BE2C (cell line): ENCODE results near the gene ASIP.
A peak's percentile ranks its signal among the peaks of the same experiment; 100 is the strongest.

Experiments used
- DNase-seq: peaks from one replicate; pipeline ENCODE4 v3.0.0-alpha.2; 2020
- H3K27me3 ChIP-seq: fragments of 250-450 bp; sonication (Bioruptor Pico); 2 replicates; pipeline ENCODE4 v1.5.1; 2020; ENCODE audit warnings: mild to moderate bottlenecking
- H3K36me3 ChIP-seq: fragments of 250-450 bp; sonication (Bioruptor Pico); 2 replicates; pipeline ENCODE4 v1.5.1; 2020; ENCODE audit warnings: mild to moderate bottlenecking
- H3K4me1 ChIP-seq: fragments of 250-450 bp; sonication (Bioruptor Pico); 2 replicates; pipeline ENCODE4 v1.5.1; 2020
- H3K4me3 ChIP-seq: 2 replicates; pipeline ENCODE4 v1.5.1; 2011; ENCODE audit warnings: low read depth, low read length
- H3K9me3 ChIP-seq: fragments of 250-450 bp; sonication (Bioruptor Pico); 2 replicates; pipeline ENCODE4 v1.5.1; 2020
- TF ChIP-seq, protein P1 (sequence below): IDR thresholded peaks from 2 replicates; pipeline ENCODE4 v1.5.1; 2012; ENCODE audit warnings: mild to moderate bottlenecking, low read depth, low read length

The ASIP gene

GRCh38 chr20:34310481-34311117 is 69.4 kb downstream of the ASIP start:
- H3K36me3 ChIP-seq = no peaks in the 10 kb centered on the region
- TF ChIP-seq, protein P1, sequence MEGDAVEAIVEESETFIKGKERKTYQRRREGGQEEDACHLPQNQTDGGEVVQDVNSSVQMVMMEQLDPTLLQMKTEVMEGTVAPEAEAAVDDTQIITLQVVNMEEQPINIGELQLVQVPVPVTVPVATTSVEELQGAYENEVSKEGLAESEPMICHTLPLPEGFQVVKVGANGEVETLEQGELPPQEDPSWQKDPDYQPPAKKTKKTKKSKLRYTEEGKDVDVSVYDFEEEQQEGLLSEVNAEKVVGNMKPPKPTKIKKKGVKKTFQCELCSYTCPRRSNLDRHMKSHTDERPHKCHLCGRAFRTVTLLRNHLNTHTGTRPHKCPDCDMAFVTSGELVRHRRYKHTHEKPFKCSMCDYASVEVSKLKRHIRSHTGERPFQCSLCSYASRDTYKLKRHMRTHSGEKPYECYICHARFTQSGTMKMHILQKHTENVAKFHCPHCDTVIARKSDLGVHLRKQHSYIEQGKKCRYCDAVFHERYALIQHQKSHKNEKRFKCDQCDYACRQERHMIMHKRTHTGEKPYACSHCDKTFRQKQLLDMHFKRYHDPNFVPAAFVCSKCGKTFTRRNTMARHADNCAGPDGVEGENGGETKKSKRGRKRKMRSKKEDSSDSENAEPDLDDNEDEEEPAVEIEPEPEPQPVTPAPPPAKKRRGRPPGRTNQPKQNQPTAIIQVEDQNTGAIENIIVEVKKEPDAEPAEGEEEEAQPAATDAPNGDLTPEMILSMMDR = no peak
- H3K4me3 ChIP-seq = no peak overlapping the region
- H3K4me1 ChIP-seq = no peaks in the 10 kb centered on the region
- H3K9me3 ChIP-seq = no peaks in the 10 kb centered on the region
- DNase-seq = no peak
- H3K27me3 ChIP-seq = no peaks in the 10 kb centered on the region

GRCh38 chr20:34311118-34312023 is 70.1 kb downstream of the ASIP start:
- peak; percentile 48 for DNase-seq
- TF ChIP-seq, protein P1 = peak; percentile 26
- no peaks in the 10 kb centered on the region for H3K9me3 ChIP-seq
- H3K4me3 ChIP-seq = peak overlapping the region; percentile 53
- no peaks in the 10 kb centered on the region for H3K4me1 ChIP-seq
- H3K27me3 ChIP-seq = no peaks in the 10 kb centered on the region
- no peaks in the 10 kb centered on the region for H3K36me3 ChIP-seq

DNA sequence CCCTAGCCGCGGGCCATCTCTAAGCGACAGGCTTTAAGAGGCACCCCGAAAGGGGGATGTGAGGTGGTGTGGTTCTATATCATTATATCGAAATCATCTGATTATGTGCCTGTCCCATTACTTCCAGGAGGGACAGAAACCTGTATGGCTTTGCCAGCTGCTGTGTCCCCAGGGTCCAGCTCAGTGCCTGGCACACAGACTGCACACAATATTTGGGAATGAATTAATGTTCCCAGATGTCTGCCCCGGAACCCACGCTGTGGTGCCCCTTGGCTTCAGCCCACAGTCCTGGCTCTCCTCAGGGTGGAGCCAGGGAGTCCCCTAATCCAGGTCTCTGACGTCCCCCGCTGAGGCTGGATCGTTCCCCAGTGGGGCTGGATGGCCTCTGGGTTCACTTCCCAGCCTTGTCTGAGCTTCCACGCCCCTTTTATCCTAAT is 70.8 kb downstream of the ASIP start:
- H3K4me1 ChIP-seq = no peaks in the 10 kb centered on the region
- H3K27me3 ChIP-seq = no peaks in the 10 kb centered on the region
- H3K9me3 ChIP-seq = no peaks in the 10 kb centered on the region
- DNase-seq = no peak
- no peaks in the 10 kb centered on the region for H3K36me3 ChIP-seq
- peak overlapping the region; percentile 53 for H3K4me3 ChIP-seq
- TF ChIP-seq, protein P1 = no peak

- TF ChIP-seq, protein P1 = peak; percentile 100
- Histone ChIP-seq H3K36me3 (no peaks in the 10 kb centered on the region), H3K4me3 (peak overlapping the region; percentile 53), H3K27me3 (no peaks in the 10 kb centered on the region), H3K4me1 (no peaks in the 10 kb centered on the region), H3K9me3 (no peaks in the 10 kb centered on the region)
- DNase-seq = peak; percentile 91
Observed at GRCh38 chr20:34312544-34313217, 71.5 kb downstream of the ASIP start.

- no peaks in the 10 kb centered on the region for H3K9me3 ChIP-seq
- no peaks in the 10 kb centered on the region for H3K36me3 ChIP-seq
- H3K4me1 ChIP-seq = no peaks in the 10 kb centered on the region
- no peak for DNase-seq
- TF ChIP-seq, protein P1 = no peak
- H3K4me3 ChIP-seq = no peak overlapping the region
- H3K27me3 ChIP-seq = no peaks in the 10 kb centered on the region
Observed at GRCh38 chr20:34315236-34315635, 74.0 kb downstream of the ASIP start.
